ENCODE results near the gene ACVRL1. TPM values are rescaled to one million over a fixed set of nuclear protein-coding genes. Genes with fewer than 3 reads are reported as not detected.

Gene ACVRL1
- total RNA-seq, 1 experiment from 2014 or later: not detected

GRCh38 chr12:51906430-51907082 lies 748 bp upstream of the ACVRL1 start:
- Histone ChIP-seq H2AK5ac (ENCODE audit: insufficient read length, low read length) (no peak overlapping the region), H3T11ph (ENCODE audit: low read length) (no peak overlapping the region), H4K8ac (replicated peaks; ENCODE audit: insufficient read length, low read depth, low read length) (no peak overlapping the region), H3K18ac (ENCODE audit: insufficient read length, low read depth, low read length) (no peak overlapping the region), H2AFZ (ENCODE audit: low read length) (no peak overlapping the region), H3K79me1 (ENCODE audit: insufficient read depth, low read depth, low read length, poor library complexity, severe bottlenecking) (no peaks in the 10 kb centered on the region), H3K9me3 (ENCODE audit: control insufficient read depth, low read depth, low read length) (no peaks in the 10 kb centered on the region), H3K4me1 (ENCODE audit: insufficient read depth, low read length) (peaks cover 2% of the 10 kb centered on the region; the same call in 1 of the 2 replicates), H2BK15ac (ENCODE audit: low read depth, low read length) (no peak overlapping the region), H3K79me2 (ENCODE audit: insufficient read depth, low read length) (no peaks in the 10 kb centered on the region), H4K20me1 (ENCODE audit: control insufficient read depth, insufficient read depth, insufficient read length) (peaks cover 3% of the 10 kb centered on the region), H3K56ac (ENCODE audit: insufficient read length, low read depth, low read length) (no peak overlapping the region), H2BK12ac (ENCODE audit: insufficient read length, low read depth, low read length) (no peak overlapping the region), H4K5ac (ENCODE audit: insufficient read length, low read depth, low read length) (no peak overlapping the region), H3K14ac (ENCODE audit: insufficient read depth, low read length) (no peak overlapping the region), H2BK20ac (ENCODE audit: low read depth, low read length, poor library complexity, severe bottlenecking) (no peak overlapping the region), H2BK5ac (ENCODE audit: insufficient read length, low read length) (no peak overlapping the region), H3K23me2 (ENCODE audit: insufficient read length, low read depth, low read length, poor library complexity, severe bottlenecking) (no peaks in the 10 kb centered on the region), H3K4me2 (ENCODE audit: insufficient read depth, insufficient read length, low read length) (peak overlapping the region; percentile 19), H2BK120ac (ENCODE audit: low read depth, low read length, poor library complexity, severe bottlenecking) (no peak overlapping the region), H3K27ac (ENCODE audit: insufficient read length, low read depth, low read length) (no peak overlapping the region), H3K27me3 (ENCODE audit: insufficient read depth, low read length) (peaks cover 5% of the 10 kb centered on the region; the same call in 1 of the 2 replicates), H3K23ac (ENCODE audit: insufficient read length, low read depth, low read length) (no peak overlapping the region), H4K91ac (ENCODE audit: insufficient read length, low read depth, low read length) (no peak overlapping the region), H3K4ac (ENCODE audit: low read depth, low read length) (no peak overlapping the region), H3K9ac (ENCODE audit: extremely low read depth, insufficient read length, low read length) (no peak overlapping the region)
- Mint-ChIP-seq H3K4me1 (peaks cover 6 to 17% of the 10 kb centered on the region in 2 experiments), H3K36me3 (ENCODE audit: insufficient read depth in 1 of 3, low read depth in 3 of 3) (no peaks in the 10 kb centered on the region), H3K27me3 (ENCODE audit: low read depth) (peaks cover 15% of the 10 kb centered on the region), H3K4me3 (no peak overlapping the region), H3K9me3 (no peaks in the 10 kb centered on the region; a peak in 1 of 5 replicates), H3K27ac (no peak overlapping the region; a peak in 1 of 7 replicates)
- no peak for DNase-seq
- WGBS (ENCODE audit: extremely low coverage, insufficient read length, low lambda C conversion rate): no CpG with 5 or more reads among the region's 23 CpGs
- TF ChIP-seq CTCF (conservative IDR thresholded peaks at IDR 0.05): no peak
